ENCODE data around the gene UBA1. TPM values are rescaled to one million over a fixed set of nuclear protein-coding genes. Genes with fewer than 3 reads are reported as not detected.

The UBA1 gene
- 105 and 130 TPM in 2 replicates for total RNA-seq (2014; rRNA removed; shearing (Covaris generic))

- peak; percentile 90 for DNase-seq (ENCODE audit: low spot score)
These were observed at the start of gene UBA1 for GRCh38 chrX:47193475-47194193. UBA1 (plus strand) TSS chrX:47193829; CDS start chrX:47198803, 4,974 bp downstream.

GRCh38 chrX:47143894-47144625 lies 49.6 kb upstream of the UBA1 start:
- DNase-seq (ENCODE audit: low spot score) = peak; percentile 29

GRCh38 chrX:47144626-47145394 lies 48.8 kb upstream of the UBA1 start, which contains the start of the genes NDUFB11 and RBM10:
NDUFB11 (minus strand) TSS chrX:47144702; CDS start chrX:47144679, 23 bp downstream.
RBM10 (plus strand) TSS chrX:47145221; CDS start chrX:47147482, 2,261 bp downstream.
- peak; percentile 93 for DNase-seq (ENCODE audit: low spot score)

GRCh38 chrX:47145395-47146120 lies 48.1 kb upstream of the UBA1 start:
- no peak for DNase-seq (ENCODE audit: low spot score)

- no peak for DNase-seq (ENCODE audit: low spot score)
These were observed 47.3 kb upstream of the UBA1 start for GRCh38 chrX:47146121-47146935.

GRCh38 chrX:47146936-47147859 lies 46.4 kb upstream of the UBA1 start:
- no peak for DNase-seq (ENCODE audit: low spot score)

- no peak for DNase-seq (ENCODE audit: low spot score)
These were observed 44.7 kb upstream of the UBA1 start for GRCh38 chrX:47148946-47149345.

- no peak for DNase-seq (ENCODE audit: low spot score)
These were observed 42.2 kb upstream of the UBA1 start for GRCh38 chrX:47151435-47151834.

- no peak for DNase-seq (ENCODE audit: low spot score)
These were observed 36.8 kb upstream of the UBA1 start for GRCh38 chrX:47156611-47157520.

GRCh38 chrX:47158131-47158530 lies 35.5 kb upstream of the UBA1 start:
- DNase-seq (ENCODE audit: low spot score) = no peak

GRCh38 chrX:47158781-47159180 lies 34.8 kb upstream of the UBA1 start:
- DNase-seq (ENCODE audit: low spot score) = no peak

GRCh38 chrX:47160781-47161180 lies 32.8 kb upstream of the UBA1 start:
- no peak for DNase-seq (ENCODE audit: low spot score)

- no peak for DNase-seq (ENCODE audit: low spot score)
These were observed 30.6 kb upstream of the UBA1 start for GRCh38 chrX:47162927-47163583.

- DNase-seq (ENCODE audit: low spot score) = no peak
These were observed 29.2 kb upstream of the UBA1 start for GRCh38 chrX:47164420-47164819.

GRCh38 chrX:47166126-47166525 lies 27.5 kb upstream of the UBA1 start:
- DNase-seq (ENCODE audit: low spot score) = no peak

GRCh38 chrX:47168495-47169073 lies 25.0 kb upstream of the UBA1 start:
- DNase-seq (ENCODE audit: low spot score) = no peak

- DNase-seq (ENCODE audit: low spot score) = no peak
These were observed 24.4 kb upstream of the UBA1 start for GRCh38 chrX:47169273-47169672.

All from H4 (cell line).